Esophagus squamous epithelium (tissue), 4 donors: ENCODE measurements around the gene IKBKG.

ENCODE experiments used
- POLR2A ChIP-seq, 4 donors: fragments of 450-650 bp; IDR thresholded peaks; one replicate each; pipeline ENCODE4 v1.6.1; 2017; ENCODE audit warnings: antibody characterized with exemption in 4 of 4, mild to moderate bottlenecking in 4 of 4, moderate library complexity in 3 of 4
- TF ChIP-seq, protein P1 (sequence below), 6 experiments: fragments of 450-650 bp in 4 of 6; fragments of 200-600 bp in 2 of 6; sonication (generic) in 2 of 6; IDR thresholded peaks; one replicate each; pipeline ENCODE4 v1.5.1; 2016 to 2019; ENCODE audit warnings: antibody characterized with exemption in 6 of 6, mild to moderate bottlenecking in 4 of 6, moderate library complexity in 4 of 6

DNA sequence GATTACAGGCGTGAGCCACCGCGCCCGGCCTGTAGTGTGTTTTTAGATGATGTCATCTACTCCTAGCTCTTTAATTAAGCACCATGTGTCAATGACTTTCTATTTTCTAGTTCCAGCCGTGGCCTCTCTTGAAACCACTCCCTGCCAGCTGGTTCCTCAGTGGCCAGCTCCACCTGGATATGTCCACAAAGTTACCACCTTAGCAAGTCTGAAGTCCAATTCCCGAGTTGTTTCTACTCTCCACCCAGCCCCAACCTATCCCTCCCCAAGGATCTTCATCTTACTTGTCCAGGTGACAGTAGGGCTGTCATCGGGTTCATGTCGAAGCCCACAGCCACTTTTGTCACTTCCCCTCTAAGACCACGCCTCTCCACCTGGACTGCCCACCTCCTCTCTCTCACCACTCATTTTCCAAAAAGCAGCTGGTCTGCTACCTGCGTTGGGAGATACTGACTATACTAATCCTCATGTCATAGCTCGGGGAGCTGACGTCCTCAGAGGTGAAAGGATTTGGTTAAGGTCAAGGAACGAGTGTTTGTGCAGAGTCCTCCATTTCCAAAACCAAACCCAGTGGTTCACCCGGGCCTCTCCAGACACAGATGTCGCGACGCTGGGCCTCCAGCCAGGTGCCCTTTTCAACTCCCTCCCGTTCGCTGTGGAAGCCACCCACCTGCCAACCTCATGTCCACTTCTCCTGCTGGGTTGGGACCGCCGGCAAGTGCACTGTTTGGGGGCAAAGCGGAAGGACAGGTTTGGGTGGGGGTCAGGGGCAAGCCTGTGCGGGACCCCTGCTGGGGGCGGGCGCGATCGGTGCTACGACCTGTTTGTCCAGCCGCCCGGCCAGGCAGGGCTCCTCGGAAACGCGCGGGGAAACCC lies 32.1 kb upstream of the IKBKG start:
- TF ChIP-seq POLR2A (IDR thresholded peaks at IDR 0.05): no peak
- TF ChIP-seq, protein P1, sequence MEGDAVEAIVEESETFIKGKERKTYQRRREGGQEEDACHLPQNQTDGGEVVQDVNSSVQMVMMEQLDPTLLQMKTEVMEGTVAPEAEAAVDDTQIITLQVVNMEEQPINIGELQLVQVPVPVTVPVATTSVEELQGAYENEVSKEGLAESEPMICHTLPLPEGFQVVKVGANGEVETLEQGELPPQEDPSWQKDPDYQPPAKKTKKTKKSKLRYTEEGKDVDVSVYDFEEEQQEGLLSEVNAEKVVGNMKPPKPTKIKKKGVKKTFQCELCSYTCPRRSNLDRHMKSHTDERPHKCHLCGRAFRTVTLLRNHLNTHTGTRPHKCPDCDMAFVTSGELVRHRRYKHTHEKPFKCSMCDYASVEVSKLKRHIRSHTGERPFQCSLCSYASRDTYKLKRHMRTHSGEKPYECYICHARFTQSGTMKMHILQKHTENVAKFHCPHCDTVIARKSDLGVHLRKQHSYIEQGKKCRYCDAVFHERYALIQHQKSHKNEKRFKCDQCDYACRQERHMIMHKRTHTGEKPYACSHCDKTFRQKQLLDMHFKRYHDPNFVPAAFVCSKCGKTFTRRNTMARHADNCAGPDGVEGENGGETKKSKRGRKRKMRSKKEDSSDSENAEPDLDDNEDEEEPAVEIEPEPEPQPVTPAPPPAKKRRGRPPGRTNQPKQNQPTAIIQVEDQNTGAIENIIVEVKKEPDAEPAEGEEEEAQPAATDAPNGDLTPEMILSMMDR (IDR thresholded peaks at IDR 0.05): no peak
